GM18502 (cell line): ENCODE data around the gene CERS1.
A peak's percentile ranks its signal among the peaks of the same experiment; 100 is the strongest.

ENCODE experiments used
- ATAC-seq: cut with Tn5 transposase; IDR thresholded peaks from one replicate; pipeline ENCODE4 v1.9.1; 2021; ENCODE audit warnings: mild to moderate bottlenecking; ENCODE audit not compliant: unreplicated experiment, poor library complexity

Gene CERS1

DNA sequence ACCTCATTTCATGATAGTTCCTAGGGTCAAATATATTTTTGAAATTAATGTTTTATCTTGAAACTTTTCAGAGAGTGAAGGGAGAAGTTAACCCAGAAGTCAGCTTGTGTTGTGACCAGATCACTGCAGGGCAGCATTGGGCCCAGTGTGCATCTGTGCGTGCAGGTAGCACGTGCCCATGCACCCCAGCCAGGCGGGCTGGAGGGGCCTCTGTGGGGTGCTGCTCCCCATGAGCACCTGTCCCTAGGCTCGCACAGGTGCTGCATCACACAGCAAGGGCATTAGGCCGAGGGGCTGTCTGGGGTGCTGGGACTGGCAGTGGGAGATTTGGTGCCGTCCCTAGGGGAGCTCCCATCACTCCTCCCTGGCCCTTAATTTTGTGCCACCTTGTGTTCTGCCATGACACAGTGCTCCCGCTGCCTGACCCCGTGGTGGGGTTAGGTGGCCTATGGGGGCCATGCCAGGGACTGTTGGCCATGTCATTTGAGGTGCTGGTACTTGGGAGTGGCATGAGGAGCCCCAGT, 51.1 kb downstream of the CERS1 start:
- ATAC-seq, result no peak

DNA sequence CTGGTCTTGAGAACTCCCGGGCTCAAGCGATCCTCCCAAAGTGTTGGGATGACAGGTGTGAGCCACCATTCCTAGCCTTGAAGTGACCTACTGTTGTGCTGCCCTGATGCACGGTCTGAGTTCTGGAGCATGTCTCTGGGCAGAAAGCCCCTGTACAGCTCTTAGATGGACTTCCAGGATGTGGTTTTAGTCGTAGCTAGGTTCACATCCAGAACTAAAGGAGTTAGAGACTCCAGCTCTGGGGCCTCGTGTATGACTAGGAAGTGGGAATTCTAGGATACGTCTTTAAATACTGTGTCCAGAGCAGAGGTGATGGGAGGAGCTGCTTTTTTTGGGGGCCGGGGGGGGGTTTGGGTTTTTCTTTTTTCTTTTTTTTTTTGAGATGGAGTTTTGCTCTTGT, 52.0 kb downstream of the CERS1 start:
- ATAC-seq, result no peak

DNA sequence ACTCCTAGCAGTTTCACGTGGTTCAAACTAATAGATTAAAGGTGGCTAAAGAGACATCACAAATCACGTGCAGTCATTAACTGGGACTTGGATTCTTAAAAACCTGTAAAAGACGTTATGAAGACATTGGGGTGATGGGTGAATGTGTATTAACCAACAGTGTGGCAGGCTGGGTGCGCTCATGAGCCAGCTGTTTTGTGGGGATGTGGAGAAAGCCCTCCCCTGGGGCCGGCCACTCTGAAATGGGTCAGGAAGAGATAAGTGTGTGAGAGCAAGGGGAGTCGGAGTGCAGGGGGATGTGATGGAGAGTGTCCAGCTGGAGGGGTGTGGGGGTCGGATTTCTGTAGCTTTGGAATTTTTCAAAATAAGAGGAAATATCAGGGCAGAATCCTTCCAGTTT, 53.8 kb downstream of the CERS1 start:
- no peak for ATAC-seq

DNA sequence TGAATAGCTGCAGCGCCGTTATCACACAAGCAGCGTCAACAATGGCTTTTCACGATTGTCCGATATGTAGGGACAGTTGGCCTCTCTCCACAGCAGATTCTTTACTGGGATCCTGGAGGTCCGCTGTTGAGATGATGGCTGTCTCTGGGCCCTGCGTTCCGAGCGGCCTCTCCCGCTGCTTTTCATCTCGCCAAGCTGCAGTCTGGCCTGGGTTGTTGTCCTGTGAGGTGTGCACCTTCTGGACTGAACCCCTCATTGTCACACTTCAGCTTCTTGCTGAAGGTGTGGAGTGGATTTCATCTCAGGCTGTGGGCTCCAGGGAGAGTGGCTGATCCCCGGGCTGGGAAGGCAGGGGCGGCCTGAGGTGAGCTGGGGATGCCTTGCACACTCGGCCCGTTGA, 54.6 kb downstream of the CERS1 start:
- ATAC-seq, result no peak

DNA sequence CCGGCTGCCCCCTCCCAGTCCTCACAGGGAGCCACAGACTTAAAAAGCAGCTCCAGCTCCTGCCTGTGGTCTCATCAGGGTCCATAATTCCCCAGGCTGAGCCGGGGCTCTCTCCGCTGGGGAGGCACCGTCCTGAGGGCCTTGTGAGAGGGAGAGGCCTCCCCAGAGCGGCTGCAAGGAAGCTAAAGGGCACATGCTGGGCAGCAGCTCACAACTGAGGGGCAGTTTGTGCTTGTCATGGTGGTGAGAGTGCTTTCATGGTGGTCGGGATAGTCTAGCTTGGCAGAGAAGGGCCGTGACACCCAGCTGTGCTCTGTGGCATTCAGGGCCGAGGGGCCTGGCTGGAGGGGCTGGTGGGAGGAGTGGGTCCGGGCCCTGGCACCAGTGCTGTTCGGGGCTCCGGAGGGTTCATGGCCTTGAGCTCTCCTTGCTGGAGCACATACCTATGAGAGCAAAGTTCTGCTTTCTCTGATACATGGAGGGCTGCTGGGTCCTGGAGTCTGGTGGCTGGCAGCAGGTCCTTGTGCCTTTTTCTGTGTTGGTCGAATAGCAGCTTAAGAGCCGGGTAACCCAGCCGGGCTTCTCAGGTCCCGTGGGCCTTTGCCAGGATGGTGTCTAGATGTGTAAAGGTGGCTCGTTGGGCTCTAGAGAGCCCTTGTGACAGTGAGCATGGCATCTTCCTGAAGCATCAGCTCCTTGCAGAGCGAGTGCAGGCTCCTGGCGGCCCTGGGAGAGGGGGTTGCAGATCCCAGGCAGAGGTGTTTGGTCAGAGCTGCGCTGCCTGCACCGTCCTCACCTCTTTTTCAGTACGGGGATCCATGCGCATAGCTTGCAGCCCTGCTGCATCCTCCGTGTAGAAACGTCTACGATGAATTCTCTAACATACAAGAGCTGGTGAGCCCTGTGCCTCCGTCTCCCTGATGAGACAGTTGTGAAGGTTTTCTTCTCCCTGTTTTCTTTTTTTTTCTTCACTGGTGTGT, 55.4 kb downstream of the CERS1 start:
- no peak for ATAC-seq

DNA sequence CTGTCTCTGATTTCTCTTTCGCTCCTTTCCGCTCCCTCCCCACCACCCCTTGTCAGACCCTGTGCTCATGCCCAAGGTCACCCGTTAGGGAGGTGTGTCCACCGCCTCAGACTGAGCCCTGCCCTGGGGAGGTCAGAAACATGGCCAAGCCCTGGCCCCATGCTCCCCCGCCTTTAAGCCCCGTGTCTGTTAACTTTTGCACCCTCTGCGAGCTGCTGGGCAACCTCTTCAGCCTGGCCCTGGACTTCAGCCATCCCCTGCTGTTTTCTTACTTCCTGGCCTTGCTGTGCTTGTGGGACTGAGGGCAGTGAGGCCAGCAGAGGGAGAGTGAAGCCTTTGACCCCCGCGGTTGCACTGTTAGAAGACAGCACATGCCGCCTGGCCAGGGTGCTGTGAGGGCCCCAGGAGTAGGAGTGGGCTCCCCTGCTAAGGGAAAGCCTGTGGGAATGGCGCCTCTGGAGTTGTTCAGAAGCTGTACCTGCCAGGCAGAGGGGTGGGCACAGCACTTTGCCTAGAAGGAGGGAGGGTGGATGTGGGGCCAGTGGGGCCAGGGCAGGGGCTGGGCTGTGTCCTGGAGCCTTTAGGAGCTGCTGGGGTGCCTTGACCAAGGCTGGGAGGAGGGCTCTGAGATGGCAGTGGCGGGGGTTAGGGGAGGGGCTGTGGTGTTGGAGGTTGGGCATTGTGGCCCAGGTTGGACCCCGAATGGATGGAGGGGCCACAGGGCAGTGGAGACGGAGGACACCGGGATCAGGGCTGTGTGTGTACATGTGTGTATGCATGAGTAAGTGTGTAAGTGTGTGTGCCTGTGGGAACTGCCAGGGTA, 56.3 kb downstream of the CERS1 start:
- no peak for ATAC-seq

DNA sequence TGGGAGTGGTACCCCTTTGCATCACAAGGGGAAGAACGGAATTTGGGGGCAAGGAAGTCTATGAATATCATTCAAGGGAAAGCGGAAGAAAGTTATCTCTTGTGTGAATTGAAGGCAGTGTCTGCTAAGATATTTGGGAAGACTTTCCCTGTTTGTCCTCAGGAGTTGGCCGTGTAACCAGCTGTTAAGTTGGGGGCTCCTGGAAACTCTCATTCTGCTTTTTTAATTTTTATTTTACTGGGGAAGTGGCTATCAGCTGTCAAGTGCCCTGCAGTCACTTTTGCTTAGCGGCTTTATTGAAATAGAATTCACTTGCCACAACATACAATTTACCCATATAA, 61.3 kb downstream of the CERS1 start:
- no peak for ATAC-seq

DNA sequence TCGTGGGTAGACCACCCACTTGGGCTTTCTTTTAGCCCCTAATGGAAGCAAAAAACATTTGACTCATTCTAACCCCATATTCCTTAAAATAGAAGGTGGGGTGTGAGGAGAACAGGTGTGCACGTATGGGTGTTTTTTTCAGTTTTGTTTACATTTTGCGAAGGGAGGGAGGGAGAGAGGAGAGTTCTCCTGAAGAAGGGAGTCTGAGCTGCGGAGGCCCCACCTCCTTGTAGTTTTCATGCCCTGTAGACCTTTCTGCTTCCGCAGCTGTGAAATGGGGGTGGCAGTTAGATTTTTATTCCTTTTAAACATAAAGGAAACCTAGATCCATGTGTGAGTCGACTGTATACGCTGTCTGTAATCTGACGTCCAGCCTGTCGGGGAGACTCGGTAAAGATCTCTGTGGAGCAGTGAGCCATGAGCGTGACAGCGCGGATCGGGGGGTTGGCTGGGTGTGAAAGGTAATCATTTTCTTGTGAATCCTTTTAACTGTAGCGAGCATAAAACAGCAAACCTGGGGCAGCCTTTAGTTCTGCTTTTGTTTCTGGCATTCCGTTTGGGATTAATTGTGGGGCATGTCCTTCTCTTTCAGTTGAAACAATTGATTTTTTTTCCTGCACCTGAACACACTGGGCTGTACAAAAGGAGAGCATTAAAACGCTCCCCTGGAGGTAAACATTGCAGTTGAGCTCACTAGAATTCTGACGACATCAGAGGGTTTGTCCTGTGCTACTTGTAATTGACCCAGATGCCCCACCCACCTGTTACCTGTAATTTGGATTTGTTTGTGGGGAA, 61.9 kb downstream of the CERS1 start:
- no peak for ATAC-seq

DNA sequence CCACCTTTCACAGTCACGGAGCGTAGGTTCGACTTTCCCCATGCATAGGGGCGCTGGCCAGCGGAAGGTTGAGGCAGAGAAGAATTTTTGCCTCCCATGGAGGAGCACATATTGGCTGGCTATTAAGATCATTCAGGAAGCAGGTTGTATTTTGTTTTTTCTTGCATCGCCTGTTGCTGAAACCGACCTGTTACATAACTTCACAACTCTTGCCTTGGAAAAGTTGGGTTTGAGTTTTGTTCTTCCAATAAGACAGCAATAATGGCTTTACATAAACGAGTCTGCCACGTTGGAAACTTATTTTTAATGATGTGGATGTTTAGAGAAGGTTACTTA, 62.8 kb downstream of the CERS1 start:
- ATAC-seq, result peak; percentile 5

DNA sequence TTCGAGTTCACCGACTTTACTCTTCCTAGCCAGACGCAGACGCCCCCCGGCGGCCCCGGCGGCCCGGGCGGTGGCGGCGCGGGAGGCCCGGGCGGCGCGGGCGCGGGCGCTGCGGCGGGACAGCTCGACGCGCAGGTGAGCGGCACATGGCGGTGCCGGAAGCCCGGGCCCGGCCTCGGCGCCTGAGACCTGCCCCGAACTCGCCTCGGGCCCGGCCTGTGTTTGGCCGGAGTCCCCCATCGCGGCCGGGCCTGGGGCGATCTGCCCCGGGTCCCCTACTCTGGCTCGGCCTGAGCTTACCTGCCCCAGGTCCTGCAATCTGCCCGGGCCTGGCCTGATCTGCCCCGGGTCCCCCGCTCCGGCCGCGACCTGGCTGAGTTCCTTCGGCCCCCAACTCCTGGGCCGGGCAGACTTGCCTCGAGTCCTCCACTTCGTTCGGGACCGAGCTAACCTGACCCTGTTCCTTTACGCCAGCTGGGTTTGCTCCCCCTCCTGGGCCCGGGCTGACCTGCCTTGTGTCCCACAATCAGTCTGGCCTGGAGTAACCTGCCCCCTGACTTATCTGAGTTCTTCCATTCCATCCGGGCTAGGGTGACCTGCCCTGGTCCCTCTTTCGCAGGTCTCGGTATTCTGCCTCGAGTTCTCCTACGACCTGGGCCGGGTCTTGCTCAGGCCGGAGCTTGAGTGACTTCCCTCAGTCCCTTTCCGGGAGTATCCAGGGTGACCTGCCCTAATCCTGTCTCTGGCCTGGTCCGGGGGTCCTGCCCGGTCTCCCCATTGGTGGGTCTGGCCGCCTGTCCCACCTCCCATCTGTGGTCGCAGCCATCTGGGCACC, 63.4 kb downstream of the CERS1 start:
- ATAC-seq, result peak; percentile 30

DNA sequence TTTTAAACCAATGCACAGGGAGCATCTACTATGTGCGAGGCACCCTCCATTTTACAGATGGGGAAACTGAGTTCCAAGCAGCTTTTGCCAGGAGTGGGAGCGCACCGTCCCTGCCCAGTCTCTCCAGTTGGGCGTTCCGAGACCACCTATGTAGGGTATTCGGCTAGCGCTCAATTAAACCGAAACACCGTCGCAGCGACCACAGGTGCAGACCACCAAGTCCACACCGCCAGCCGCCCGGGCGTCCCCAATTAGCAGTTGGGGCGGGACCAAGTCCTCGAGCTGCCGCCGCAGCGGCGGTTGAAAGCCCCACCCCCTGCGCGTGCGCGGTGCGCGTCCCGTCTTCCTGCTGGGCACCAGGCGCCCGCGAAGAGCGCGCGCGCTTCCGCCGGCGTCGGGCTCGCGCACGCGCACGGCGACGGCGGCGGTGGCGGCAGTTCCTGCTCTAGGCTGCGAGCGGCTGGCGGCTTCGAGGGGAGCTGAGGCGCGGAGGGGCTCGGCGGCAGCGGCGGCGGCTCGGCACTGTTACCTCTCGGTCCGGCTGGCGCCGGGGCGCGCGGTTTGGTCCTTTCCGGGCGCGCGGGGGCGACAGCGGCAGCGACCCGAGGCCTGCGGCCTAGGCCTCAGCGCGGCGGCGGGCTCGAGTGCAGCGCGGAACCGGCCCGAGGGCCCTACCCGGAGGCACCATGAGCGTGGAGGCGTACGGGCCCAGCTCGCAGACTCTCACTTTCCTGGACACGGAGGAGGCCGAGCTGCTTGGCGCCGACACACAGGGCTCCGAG, 64.2 kb downstream of the CERS1 start, which contains the start of gene UPF1:
UPF1 (plus strand) TSS at position 436 of the 782 bp plus-strand sequence; CDS start at position 687, 251 bp downstream.
- ATAC-seq, result peak; percentile 80

DNA sequence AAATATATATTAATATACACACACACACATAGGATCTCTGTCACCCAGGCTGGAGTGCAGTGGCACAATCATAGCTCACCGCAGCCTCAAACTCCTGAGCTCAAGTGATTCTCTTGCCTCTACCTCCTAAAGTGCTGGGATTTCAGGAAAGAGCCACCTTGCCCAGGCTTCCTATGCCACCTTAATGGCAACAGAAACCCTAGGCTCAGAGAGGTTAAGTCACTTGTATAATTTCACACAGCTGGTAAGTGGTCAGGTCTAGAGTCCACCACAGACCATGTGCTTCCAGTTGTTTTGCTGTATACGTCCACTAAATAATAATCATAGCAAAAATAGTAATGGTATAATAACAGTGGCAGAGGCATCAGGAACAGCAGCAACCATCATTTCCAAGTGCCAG, 65.5 kb downstream of the CERS1 start:
- ATAC-seq, result no peak

DNA sequence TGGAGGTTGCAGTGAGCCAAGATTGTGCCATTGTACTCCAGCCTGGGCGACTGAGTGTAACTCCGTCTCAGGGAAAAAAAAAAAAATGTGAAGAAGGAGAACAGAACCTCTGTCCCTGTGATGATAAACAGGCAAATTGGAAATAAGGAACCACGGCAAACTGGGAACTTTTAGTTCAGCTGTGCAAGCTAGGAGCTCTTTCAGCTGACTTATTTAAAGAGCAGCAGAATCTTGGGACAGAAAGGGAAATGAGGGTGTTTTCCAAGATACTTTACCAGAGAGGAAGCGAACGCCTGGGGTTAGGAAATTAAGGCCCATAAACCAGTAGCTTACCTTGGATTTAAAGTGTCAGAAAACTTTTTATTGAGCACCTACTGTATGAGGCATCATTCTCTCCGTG, 67.2 kb downstream of the CERS1 start:
- ATAC-seq, result no peak
